Measurements from ENCODE around the gene C11orf54.

C11orf54 gene

DNA sequence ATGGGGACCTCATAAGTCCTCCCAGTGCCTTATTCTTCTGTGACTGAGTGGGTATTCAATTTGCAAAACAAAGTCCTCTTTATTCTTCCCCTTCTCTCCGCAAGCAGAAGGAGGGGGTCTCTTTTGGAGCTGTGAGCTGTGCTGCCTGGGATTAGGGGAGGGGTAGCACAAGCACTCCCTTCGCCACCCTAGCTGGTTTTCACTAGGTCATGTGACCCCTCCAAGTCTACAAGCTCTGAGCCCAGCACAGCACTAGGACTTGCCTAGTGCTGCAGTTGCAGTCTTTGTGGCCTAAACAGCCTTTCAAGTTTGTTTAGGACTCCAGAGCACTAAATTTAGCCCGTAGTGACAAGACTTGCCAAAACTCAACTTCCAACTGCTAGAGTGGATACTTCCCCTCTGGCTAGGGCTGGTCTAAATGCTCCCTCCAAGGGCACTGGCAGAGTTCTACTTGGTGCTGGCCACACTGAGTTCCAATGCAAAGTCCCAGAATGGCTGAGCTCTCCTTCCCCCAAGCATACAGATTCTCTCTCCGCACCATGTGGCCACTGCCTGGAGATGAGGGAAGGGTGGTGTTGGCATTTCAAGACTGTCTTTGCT, 25.6 kb upstream of the C11orf54 start:
- Histone ChIP-seq H3K36me3 (ENCODE audit: control insufficient read depth in 1 of 2, insufficient read depth in 2 of 2, low read length in 2 of 2) (peaks cover 13 to 15% of the 10 kb centered on the region in 2 experiments), H3K4me3 (ENCODE audit: low read depth, low read length) (no peak overlapping the region), H3K27me3 (ENCODE audit: insufficient read depth, low read length) (no peaks in the 10 kb centered on the region), H3K27ac (ENCODE audit: low read depth, low read length) (no peak overlapping the region), H2BK120ac (ENCODE audit: insufficient read depth, low read length, poor library complexity) (no peak overlapping the region), H3K79me2 (ENCODE audit: control insufficient read depth, insufficient read depth, low read length, poor library complexity) (no peaks in the 10 kb centered on the region), H3K79me1 (ENCODE audit: low read length) (no peaks in the 10 kb centered on the region), H2BK5ac (ENCODE audit: low read depth, low read length, poor library complexity) (no peak overlapping the region), H3K9ac (ENCODE audit: low read length) (no peak overlapping the region), H2AFZ (ENCODE audit: insufficient read depth, low read length, poor library complexity) (no peak overlapping the region), H3K14ac (ENCODE audit: low read length) (no peak overlapping the region), H3K4ac (ENCODE audit: low read depth, low read length) (no peak overlapping the region), H3K23ac (ENCODE audit: low read length) (no peak overlapping the region), H3K18ac (ENCODE audit: low read length) (no peak overlapping the region), H4K12ac (ENCODE audit: low read depth, low read length) (no peak overlapping the region), H2BK12ac (ENCODE audit: low read length) (no peak overlapping the region), H4K8ac (ENCODE audit: low read depth, low read length) (no peak overlapping the region), H4K91ac (ENCODE audit: low read depth, low read length) (no peak overlapping the region), H2AK5ac (ENCODE audit: low read length) (no peak overlapping the region), H3K4me1 (ENCODE audit: control insufficient read depth in 1 of 2, insufficient read depth in 2 of 2, low read length in 2 of 2) (peaks cover 0 to 4% of the 10 kb centered on the region in 2 experiments), H3K4me2 (ENCODE audit: low read length) (no peak overlapping the region), H3K9me3 (ENCODE audit: insufficient read depth, low read depth, low read length) (no peaks in the 10 kb centered on the region)
- DNase-seq: no peak
- no CpG with 5 or more reads among the region's 4 CpGs for WGBS (ENCODE audit: extremely low coverage, insufficient coverage, insufficient read length)

GRCh38 chr11:93717501-93717900, 24.0 kb upstream of the C11orf54 start:
- H3K36me3 ChIP-seq (ENCODE audit: control insufficient read depth in 1 of 2, insufficient read depth in 2 of 2, low read length in 2 of 2): peaks cover 16 to 19% of the 10 kb centered on the region in 2 experiments
- no peak overlapping the region for H3K18ac ChIP-seq (ENCODE audit: low read length)
- no peak overlapping the region for H2BK5ac ChIP-seq (ENCODE audit: low read depth, low read length, poor library complexity)
- no peak overlapping the region for H3K9ac ChIP-seq (ENCODE audit: low read length)
- no peak overlapping the region for H2AK5ac ChIP-seq (ENCODE audit: low read length)
- WGBS (ENCODE audit: extremely low coverage, insufficient coverage, insufficient read length): no CpG with 5 or more reads among the region's 1 CpG
- H3K27me3 ChIP-seq (ENCODE audit: insufficient read depth, low read length): no peaks in the 10 kb centered on the region
- H3K79me2 ChIP-seq (ENCODE audit: control insufficient read depth, insufficient read depth, low read length, poor library complexity): no peaks in the 10 kb centered on the region
- H3K4me2 ChIP-seq (ENCODE audit: low read length): no peak overlapping the region
- no peak overlapping the region for H3K27ac ChIP-seq (ENCODE audit: low read depth, low read length)
- no peak overlapping the region for H4K12ac ChIP-seq (ENCODE audit: low read depth, low read length)
- no peak overlapping the region for H3K14ac ChIP-seq (ENCODE audit: low read length)
- H4K91ac ChIP-seq (ENCODE audit: low read depth, low read length): no peak overlapping the region
- peaks cover 0 to 4% of the 10 kb centered on the region in 2 experiments for H3K4me1 ChIP-seq (ENCODE audit: control insufficient read depth in 1 of 2, insufficient read depth in 2 of 2, low read length in 2 of 2)
- H3K9me3 ChIP-seq (ENCODE audit: insufficient read depth, low read depth, low read length): no peaks in the 10 kb centered on the region
- H3K4ac ChIP-seq (ENCODE audit: low read depth, low read length): no peak overlapping the region
- no peak overlapping the region for H4K8ac ChIP-seq (ENCODE audit: low read depth, low read length)
- H2BK120ac ChIP-seq (ENCODE audit: insufficient read depth, low read length, poor library complexity): no peak overlapping the region
- H3K79me1 ChIP-seq (ENCODE audit: low read length): no peaks in the 10 kb centered on the region
- DNase-seq: no peak
- H3K23ac ChIP-seq (ENCODE audit: low read length): no peak overlapping the region
- H2BK12ac ChIP-seq (ENCODE audit: low read length): no peak overlapping the region
- no peak overlapping the region for H2AFZ ChIP-seq (ENCODE audit: insufficient read depth, low read length, poor library complexity)
- no peak overlapping the region for H3K4me3 ChIP-seq (ENCODE audit: low read depth, low read length)

GRCh38 chr11:93718057-93718563, 23.4 kb upstream of the C11orf54 start:
- Histone ChIP-seq H2AK5ac (ENCODE audit: low read length) (no peak overlapping the region), H3K4me3 (ENCODE audit: low read depth, low read length) (no peak overlapping the region), H3K27ac (ENCODE audit: low read depth, low read length) (no peak overlapping the region), H3K27me3 (ENCODE audit: insufficient read depth, low read length) (no peaks in the 10 kb centered on the region), H2BK5ac (ENCODE audit: low read depth, low read length, poor library complexity) (no peak overlapping the region), H3K79me2 (ENCODE audit: control insufficient read depth, insufficient read depth, low read length, poor library complexity) (no peaks in the 10 kb centered on the region), H3K9ac (ENCODE audit: low read length) (no peak overlapping the region), H2AFZ (ENCODE audit: insufficient read depth, low read length, poor library complexity) (no peak overlapping the region), H3K23ac (ENCODE audit: low read length) (no peak overlapping the region), H2BK120ac (ENCODE audit: insufficient read depth, low read length, poor library complexity) (no peak overlapping the region), H3K9me3 (ENCODE audit: insufficient read depth, low read depth, low read length) (no peaks in the 10 kb centered on the region), H3K36me3 (ENCODE audit: control insufficient read depth in 1 of 2, insufficient read depth in 2 of 2, low read length in 2 of 2) (peaks cover 18 to 19% of the 10 kb centered on the region in 2 experiments), H3K18ac (ENCODE audit: low read length) (no peak overlapping the region), H4K91ac (ENCODE audit: low read depth, low read length) (no peak overlapping the region), H3K79me1 (ENCODE audit: low read length) (no peaks in the 10 kb centered on the region), H3K4ac (ENCODE audit: low read depth, low read length) (no peak overlapping the region), H3K4me1 (ENCODE audit: control insufficient read depth in 1 of 2, insufficient read depth in 2 of 2, low read length in 2 of 2) (peaks cover 0 to 4% of the 10 kb centered on the region in 2 experiments), H4K8ac (ENCODE audit: low read depth, low read length) (no peak overlapping the region), H2BK12ac (ENCODE audit: low read length) (no peak overlapping the region), H3K14ac (ENCODE audit: low read length) (no peak overlapping the region), H4K12ac (ENCODE audit: low read depth, low read length) (no peak overlapping the region), H3K4me2 (ENCODE audit: low read length) (no peak overlapping the region)
- no peak for DNase-seq
- no CpG with 5 or more reads among the region's 4 CpGs for WGBS (ENCODE audit: extremely low coverage, insufficient coverage, insufficient read length)

- no peak overlapping the region for H2AFZ ChIP-seq (ENCODE audit: insufficient read depth, low read length, poor library complexity)
- H4K8ac ChIP-seq (ENCODE audit: low read depth, low read length): no peak overlapping the region
- peaks cover 0 to 4% of the 10 kb centered on the region in 2 experiments for H3K4me1 ChIP-seq (ENCODE audit: control insufficient read depth in 1 of 2, insufficient read depth in 2 of 2, low read length in 2 of 2)
- H3K23ac ChIP-seq (ENCODE audit: low read length): no peak overlapping the region
- DNase-seq: no peak
- no CpG with 5 or more reads among the region's 4 CpGs for WGBS (ENCODE audit: extremely low coverage, insufficient coverage, insufficient read length)
- no peak overlapping the region for H3K4me3 ChIP-seq (ENCODE audit: low read depth, low read length)
- no peak overlapping the region for H3K4ac ChIP-seq (ENCODE audit: low read depth, low read length)
- H3K18ac ChIP-seq (ENCODE audit: low read length): no peak overlapping the region
- H2BK120ac ChIP-seq (ENCODE audit: insufficient read depth, low read length, poor library complexity): no peak overlapping the region
- peaks cover 18 to 19% of the 10 kb centered on the region in 2 experiments for H3K36me3 ChIP-seq (ENCODE audit: control insufficient read depth in 1 of 2, insufficient read depth in 2 of 2, low read length in 2 of 2)
- H3K9me3 ChIP-seq (ENCODE audit: insufficient read depth, low read depth, low read length): no peaks in the 10 kb centered on the region
- H3K27ac ChIP-seq (ENCODE audit: low read depth, low read length): no peak overlapping the region
- H3K14ac ChIP-seq (ENCODE audit: low read length): no peak overlapping the region
- no peaks in the 10 kb centered on the region for H3K79me2 ChIP-seq (ENCODE audit: control insufficient read depth, insufficient read depth, low read length, poor library complexity)
- no peaks in the 10 kb centered on the region for H3K27me3 ChIP-seq (ENCODE audit: insufficient read depth, low read length)
- H4K12ac ChIP-seq (ENCODE audit: low read depth, low read length): no peak overlapping the region
- no peak overlapping the region for H3K9ac ChIP-seq (ENCODE audit: low read length)
- no peak overlapping the region for H2AK5ac ChIP-seq (ENCODE audit: low read length)
- H3K79me1 ChIP-seq (ENCODE audit: low read length): no peaks in the 10 kb centered on the region
- H2BK5ac ChIP-seq (ENCODE audit: low read depth, low read length, poor library complexity): no peak overlapping the region
- no peak overlapping the region for H3K4me2 ChIP-seq (ENCODE audit: low read length)
- no peak overlapping the region for H2BK12ac ChIP-seq (ENCODE audit: low read length)
- H4K91ac ChIP-seq (ENCODE audit: low read depth, low read length): no peak overlapping the region
Observed at GRCh38 chr11:93719310-93719709, 22.2 kb upstream of the C11orf54 start.
